SH-SY5Y (cell line): Measurements from ENCODE around the gene PIGP.

Experiments
- GATA2 ChIP-seq: IDR thresholded peaks from 2 replicates; pipeline ENCODE4 v1.6.1; 2011; ENCODE audit warnings: mild to moderate bottlenecking, low read depth, low read length
- GATA3 ChIP-seq: IDR thresholded peaks from 2 replicates; pipeline ENCODE4 v1.6.1; 2011; ENCODE audit warnings: low read depth, mild to moderate bottlenecking, low read length, moderate library complexity

DNA sequence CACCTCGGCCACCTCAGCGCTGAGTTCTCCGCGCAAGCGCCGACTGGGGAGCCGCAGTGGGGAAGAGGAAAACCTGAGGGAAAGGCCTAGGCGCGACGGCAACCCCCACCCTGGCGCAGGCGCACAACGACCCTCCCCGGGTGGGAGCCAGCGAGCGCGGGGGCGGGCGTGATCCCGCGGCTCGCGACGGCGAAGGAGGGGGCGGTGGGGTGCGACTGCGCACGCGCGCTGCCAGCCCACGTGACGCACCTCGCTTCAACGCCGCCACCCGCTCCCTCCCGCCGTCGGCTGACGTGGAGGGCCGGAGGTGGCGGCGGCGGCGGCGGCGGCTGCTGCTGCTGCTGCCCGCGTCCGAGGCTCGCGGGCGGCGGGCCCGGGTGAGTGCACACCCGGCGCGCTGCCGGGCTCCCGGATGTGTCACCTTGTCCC lies at the start of gene PIGP, which contains the start of gene TTC3:
- TF ChIP-seq GATA3 (no peak), GATA2 (no peak)
